Stimulated activated CD8-positive, alpha-beta memory T cell treated with anti-CD3 and anti-CD28 coated beads, Interleukin-15, amount 100 ng/mL, for 48 hours (primary cell): ENCODE data around the gene CAMK2B.
A peak's percentile ranks its signal among the peaks of the same experiment; 100 is the strongest.
"Not testable (repeated sequence)": the region's sequence is repeated elsewhere in the genome, so short reads cannot be mapped to it uniquely, and the experiment has no call there.

Experiments
- DNase-seq, 2 donors: peaks; one replicate each; pipeline ENCODE4 v3.0.0-alpha.2; 2020; ENCODE audit warnings: low read depth in 2 of 2

The CAMK2B gene

GRCh38 chr7:44217223-44217714 is 108.1 kb downstream of the CAMK2B start:
- DNase-seq, result no peak

GRCh38 chr7:44216521-44217222 is 108.7 kb downstream of the CAMK2B start:
- DNase-seq, result no peak

- DNase-seq, result no peak
Measured at GRCh38 chr7:44216019-44216418, 109.4 kb downstream of the CAMK2B start.

- no peak for DNase-seq
Measured at GRCh38 chr7:44215531-44215930, 109.9 kb downstream of the CAMK2B start.

GRCh38 chr7:44213877-44214388 is 111.5 kb downstream of the CAMK2B start:
- no peak for DNase-seq

GRCh38 chr7:44213206-44213876 is 112.1 kb downstream of the CAMK2B start:
- DNase-seq, result no peak

GRCh38 chr7:44212581-44213184 is 112.7 kb downstream of the CAMK2B start:
- DNase-seq, result no peak

- no peak for DNase-seq
Measured at GRCh38 chr7:44212018-44212417, 113.4 kb downstream of the CAMK2B start.

- no peak for DNase-seq
Measured at GRCh38 chr7:44211126-44211675, 114.2 kb downstream of the CAMK2B start.

- no peak for DNase-seq
Measured at GRCh38 chr7:44210107-44210506, 115.3 kb downstream of the CAMK2B start.

GRCh38 chr7:44208085-44208484 is 117.3 kb downstream of the CAMK2B start:
- DNase-seq, result no peak

GRCh38 chr7:44206008-44206407 is 119.4 kb downstream of the CAMK2B start:
- DNase-seq, result no peak

- DNase-seq, result no peak
Measured at GRCh38 chr7:44201813-44202212, 123.6 kb downstream of the CAMK2B start.

GRCh38 chr7:44200699-44201461 is 124.5 kb downstream of the CAMK2B start, which contains the start of gene YKT6:
YKT6 (plus strand) TSS chr7:44200978; CDS start chr7:44201136, 158 bp downstream.
- peak; percentile 92 to 93 for DNase-seq

- not testable (repeated sequence) for DNase-seq
Measured at GRCh38 chr7:44200163-44200562, 125.2 kb downstream of the CAMK2B start.

- DNase-seq, result no peak
Measured at GRCh38 chr7:44197474-44197873, 127.9 kb downstream of the CAMK2B start.

GRCh38 chr7:44196450-44196872 is 128.9 kb downstream of the CAMK2B start:
- no peak for DNase-seq

- no peak for DNase-seq
Measured at GRCh38 chr7:44195889-44196288, 129.5 kb downstream of the CAMK2B start.

- no peak for DNase-seq
Measured at GRCh38 chr7:44194562-44195145, 130.7 kb downstream of the CAMK2B start.

GRCh38 chr7:44194069-44194468 is 131.3 kb downstream of the CAMK2B start:
- peak; percentile 36 to 42 for DNase-seq
